Measurements from ENCODE around the gene ITPR2.

ITPR2 gene

GRCh38 chr12:26704684-26705460, 128.1 kb downstream of the ITPR2 start:
- no peak overlapping the region for H3K27ac Mint-ChIP-seq
- no peak overlapping the region for H3K4me3 Mint-ChIP-seq
- H3K36me3 Mint-ChIP-seq = peaks cover 7% of the 10 kb centered on the region
- H3K27me3 Mint-ChIP-seq = no peaks in the 10 kb centered on the region
- no peaks in the 10 kb centered on the region for H3K4me1 Mint-ChIP-seq
- no peaks in the 10 kb centered on the region for H3K9me3 Mint-ChIP-seq

GRCh38 chr12:26704214-26704613, 128.8 kb downstream of the ITPR2 start:
- Mint-ChIP-seq H3K9me3 (no peaks in the 10 kb centered on the region), H3K4me1 (no peaks in the 10 kb centered on the region), H3K27ac (no peak overlapping the region), H3K36me3 (peaks cover 8% of the 10 kb centered on the region), H3K27me3 (no peaks in the 10 kb centered on the region), H3K4me3 (no peak overlapping the region)

GRCh38 chr12:26702741-26703140, 130.3 kb downstream of the ITPR2 start:
- H3K9me3 Mint-ChIP-seq = no peaks in the 10 kb centered on the region
- H3K36me3 Mint-ChIP-seq = peaks cover 9% of the 10 kb centered on the region
- H3K27ac Mint-ChIP-seq = no peak overlapping the region
- no peaks in the 10 kb centered on the region for H3K27me3 Mint-ChIP-seq
- H3K4me1 Mint-ChIP-seq = no peaks in the 10 kb centered on the region
- H3K4me3 Mint-ChIP-seq = no peak overlapping the region

GRCh38 chr12:26701604-26702215, 131.3 kb downstream of the ITPR2 start:
- H3K4me1 Mint-ChIP-seq = no peaks in the 10 kb centered on the region
- H3K9me3 Mint-ChIP-seq = no peaks in the 10 kb centered on the region
- H3K4me3 Mint-ChIP-seq = no peak overlapping the region
- H3K27me3 Mint-ChIP-seq = no peaks in the 10 kb centered on the region
- H3K27ac Mint-ChIP-seq = no peak overlapping the region
- H3K36me3 Mint-ChIP-seq = peaks cover 16% of the 10 kb centered on the region

GRCh38 chr12:26700430-26700829, 132.6 kb downstream of the ITPR2 start:
- Mint-ChIP-seq H3K27me3 (no peaks in the 10 kb centered on the region), H3K36me3 (peaks cover 25% of the 10 kb centered on the region), H3K9me3 (no peaks in the 10 kb centered on the region), H3K4me1 (no peaks in the 10 kb centered on the region), H3K4me3 (no peak overlapping the region), H3K27ac (no peak overlapping the region)

- Mint-ChIP-seq H3K4me1 (no peaks in the 10 kb centered on the region), H3K27me3 (no peaks in the 10 kb centered on the region), H3K4me3 (no peak overlapping the region), H3K27ac (no peak overlapping the region), H3K9me3 (no peaks in the 10 kb centered on the region), H3K36me3 (peaks cover 33% of the 10 kb centered on the region)
Measured at GRCh38 chr12:26699237-26699636, 133.8 kb downstream of the ITPR2 start.

- Mint-ChIP-seq H3K4me1 (no peaks in the 10 kb centered on the region), H3K9me3 (no peaks in the 10 kb centered on the region), H3K4me3 (no peak overlapping the region), H3K36me3 (peaks cover 34% of the 10 kb centered on the region), H3K27me3 (no peaks in the 10 kb centered on the region), H3K27ac (no peak overlapping the region)
Measured at GRCh38 chr12:26698186-26698585, 134.8 kb downstream of the ITPR2 start.

GRCh38 chr12:26697217-26697616, 135.8 kb downstream of the ITPR2 start:
- Mint-ChIP-seq H3K4me3 (no peak overlapping the region), H3K36me3 (peaks cover 38% of the 10 kb centered on the region), H3K27me3 (no peaks in the 10 kb centered on the region), H3K9me3 (no peaks in the 10 kb centered on the region), H3K27ac (no peak overlapping the region), H3K4me1 (no peaks in the 10 kb centered on the region)

- Mint-ChIP-seq H3K36me3 (peaks cover 38% of the 10 kb centered on the region), H3K27me3 (no peaks in the 10 kb centered on the region), H3K9me3 (no peaks in the 10 kb centered on the region), H3K4me3 (no peak overlapping the region), H3K4me1 (no peaks in the 10 kb centered on the region), H3K27ac (no peak overlapping the region)
Measured at GRCh38 chr12:26696613-26697092, 136.3 kb downstream of the ITPR2 start.

GRCh38 chr12:26696048-26696612, 136.9 kb downstream of the ITPR2 start:
- H3K27me3 Mint-ChIP-seq = no peaks in the 10 kb centered on the region
- no peak overlapping the region for H3K4me3 Mint-ChIP-seq
- H3K4me1 Mint-ChIP-seq = no peaks in the 10 kb centered on the region
- H3K36me3 Mint-ChIP-seq = peaks cover 38% of the 10 kb centered on the region
- no peak overlapping the region for H3K27ac Mint-ChIP-seq
- no peaks in the 10 kb centered on the region for H3K9me3 Mint-ChIP-seq

- no peaks in the 10 kb centered on the region for H3K27me3 Mint-ChIP-seq
- H3K4me3 Mint-ChIP-seq = no peak overlapping the region
- H3K4me1 Mint-ChIP-seq = no peaks in the 10 kb centered on the region
- no peak overlapping the region for H3K27ac Mint-ChIP-seq
- H3K36me3 Mint-ChIP-seq = peaks cover 44% of the 10 kb centered on the region
- no peaks in the 10 kb centered on the region for H3K9me3 Mint-ChIP-seq
Measured at GRCh38 chr12:26694402-26694801, 138.6 kb downstream of the ITPR2 start.

GRCh38 chr12:26692407-26692806, 140.6 kb downstream of the ITPR2 start:
- H3K4me3 Mint-ChIP-seq = no peak overlapping the region
- H3K27me3 Mint-ChIP-seq = no peaks in the 10 kb centered on the region
- H3K4me1 Mint-ChIP-seq = no peaks in the 10 kb centered on the region
- H3K27ac Mint-ChIP-seq = no peak overlapping the region
- no peaks in the 10 kb centered on the region for H3K9me3 Mint-ChIP-seq
- peaks cover 39% of the 10 kb centered on the region for H3K36me3 Mint-ChIP-seq

- Mint-ChIP-seq H3K4me1 (no peaks in the 10 kb centered on the region), H3K4me3 (no peak overlapping the region), H3K9me3 (no peaks in the 10 kb centered on the region), H3K27ac (no peak overlapping the region), H3K27me3 (no peaks in the 10 kb centered on the region), H3K36me3 (peaks cover 39% of the 10 kb centered on the region)
Measured at GRCh38 chr12:26691234-26691970, 141.6 kb downstream of the ITPR2 start.

- Mint-ChIP-seq H3K27me3 (no peaks in the 10 kb centered on the region), H3K9me3 (no peaks in the 10 kb centered on the region), H3K36me3 (peaks cover 35% of the 10 kb centered on the region), H3K4me1 (no peaks in the 10 kb centered on the region), H3K27ac (no peak overlapping the region), H3K4me3 (no peak overlapping the region)
Measured at GRCh38 chr12:26690601-26691000, 142.4 kb downstream of the ITPR2 start.

GRCh38 chr12:26689281-26689841, 143.6 kb downstream of the ITPR2 start:
- Mint-ChIP-seq H3K9me3 (no peaks in the 10 kb centered on the region), H3K27me3 (no peaks in the 10 kb centered on the region), H3K4me1 (no peaks in the 10 kb centered on the region), H3K4me3 (no peak overlapping the region), H3K36me3 (peaks cover 37% of the 10 kb centered on the region), H3K27ac (no peak overlapping the region)

Data from activated naive CD4-positive, alpha-beta T cell treated with anti-CD3 and anti-CD28 coated beads, Interleukin-2, amount 50 U/mL, for 24 hours (primary cell).